ENCODE measurements around the gene AQP12B. TPM values are rescaled to one million over a fixed set of nuclear protein-coding genes. Genes with fewer than 3 reads are reported as not detected.

The AQP12B gene
- polyA plus RNA-seq, 1 of the 3 experiments (the other 2 are of a cell fraction), result not detected

GRCh38 chr2:240730501-240731177 lies 48.0 kb upstream of the AQP12B start:
- H3K27ac ChIP-seq (ENCODE audit: low read depth in 2 of 2, low read length in 1 of 2), result peak overlapping the region in 1 of 2 experiments; percentile 25; a peak in 1 of 4 replicates
- H3K79me2 ChIP-seq (ENCODE audit: insufficient read depth), result no peaks in the 10 kb centered on the region
- ChIA-PET CTCF (interaction anchor here (0.7 to 1.6 kb wide), 3 partner anchors 9 to 110 kb away, joined by 3 to 7 read pairs (median 3); no protein-coding TSS in a partner anchor), POLR2A (interaction anchor here (1.7 kb wide), 1 partner anchor 9 kb away, joined by 4 read pairs; no protein-coding TSS in a partner anchor)
- H3K9ac ChIP-seq, result no peak overlapping the region
- H3K9me2 ChIP-seq, result no peaks in the 10 kb centered on the region
- H3K4me1 ChIP-seq (ENCODE audit: control insufficient read depth in 1 of 2, insufficient read depth in 2 of 2, low read depth in 1 of 2, low read length in 1 of 2), result peaks cover 0 to 39% of the 10 kb centered on the region in 2 experiments; a peak in 1 of 4 replicates
- no peaks in the 10 kb centered on the region for H4K20me1 ChIP-seq (ENCODE audit: insufficient read depth)
- no peaks in the 10 kb centered on the region for H3K36me3 ChIP-seq (replicated peaks in 1 of 2; ENCODE audit: control insufficient read depth in 1 of 2, insufficient read depth in 2 of 2, low read length in 1 of 2)
- DNase-seq, result no peak
- 42% methylated on average over 4 of the region's 10 CpGs for WGBS (ENCODE audit: low lambda C conversion rate)
- no peak overlapping the region for H2AFZ ChIP-seq (ENCODE audit: low read depth)
- H3K9me3 ChIP-seq, result no peaks in the 10 kb centered on the region
- no peak overlapping the region for H3K4me2 ChIP-seq
- TF ChIP-seq CTCF (IDR thresholded peaks at IDR 0.05) (no peak), TEAD4 (IDR thresholded peaks at IDR 0.05; ENCODE audit: borderline replicate concordance, insufficient read depth) (no peak), CHD2 (IDR thresholded peaks at IDR 0.05; ENCODE audit: low read length, partially characterized antibody) (no peak), RAD21 (IDR thresholded peaks at IDR 0.05; ENCODE audit: low read length) (no peak), EP300 (IDR thresholded peaks at IDR 0.05; ENCODE audit: borderline replicate concordance in 1 of 2, low read depth in 1 of 2, low read length in 1 of 2) (no peak), SIN3A (IDR thresholded peaks at IDR 0.05; ENCODE audit: borderline replicate concordance, low read depth, low read length) (no peak), MXI1 (IDR thresholded peaks at IDR 0.05; ENCODE audit: low read depth, low read length) (no peak), MEF2A (IDR thresholded peaks at IDR 0.05; ENCODE audit: borderline replicate concordance, low read depth) (no peak)
- TF ChIP-seq, protein P1, sequence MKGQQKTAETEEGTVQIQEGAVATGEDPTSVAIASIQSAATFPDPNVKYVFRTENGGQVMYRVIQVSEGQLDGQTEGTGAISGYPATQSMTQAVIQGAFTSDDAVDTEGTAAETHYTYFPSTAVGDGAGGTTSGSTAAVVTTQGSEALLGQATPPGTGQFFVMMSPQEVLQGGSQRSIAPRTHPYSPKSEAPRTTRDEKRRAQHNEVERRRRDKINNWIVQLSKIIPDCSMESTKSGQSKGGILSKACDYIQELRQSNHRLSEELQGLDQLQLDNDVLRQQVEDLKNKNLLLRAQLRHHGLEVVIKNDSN (IDR thresholded peaks at IDR 0.05; ENCODE audit: borderline replicate concordance, low read depth), result no peak
- no peaks in the 10 kb centered on the region for H3K27me3 ChIP-seq (ENCODE audit: insufficient read depth)
- no peaks in the 10 kb centered on the region for H3F3A ChIP-seq (replicated peaks; ENCODE audit: insufficient read depth)
- H3K4me3 ChIP-seq (ENCODE audit: low read depth in 2 of 2, low read length in 1 of 2), result no peak overlapping the region

DNA sequence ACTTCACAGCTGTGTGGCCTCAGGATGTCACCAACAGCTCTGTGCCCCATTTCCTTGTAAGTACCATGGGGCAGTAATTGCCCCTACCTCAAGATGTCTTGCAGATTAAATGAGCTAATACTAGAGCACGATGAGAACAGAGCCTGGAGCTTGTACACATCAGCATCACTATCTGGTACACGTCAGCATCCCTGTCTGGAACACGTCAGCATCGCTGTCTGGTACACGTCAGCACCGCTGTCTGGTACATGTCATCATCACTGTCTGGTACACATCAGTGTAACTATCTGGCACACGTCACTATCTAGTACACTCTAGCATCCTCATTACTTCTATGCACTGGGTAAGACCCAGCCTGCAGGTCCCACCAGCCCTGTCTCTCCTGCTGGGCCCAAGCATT lies 46.1 kb upstream of the AQP12B start:
- Histone ChIP-seq H3K9me3 (no peaks in the 10 kb centered on the region), H3K79me2 (ENCODE audit: insufficient read depth) (no peaks in the 10 kb centered on the region), H3K9me2 (no peaks in the 10 kb centered on the region), H3F3A (replicated peaks; ENCODE audit: insufficient read depth) (no peaks in the 10 kb centered on the region), H3K4me1 (ENCODE audit: control insufficient read depth in 1 of 2, insufficient read depth in 2 of 2, low read depth in 1 of 2, low read length in 1 of 2) (peaks cover 0 to 39% of the 10 kb centered on the region in 2 experiments; a peak in 1 of 4 replicates), H3K27ac (ENCODE audit: low read depth in 2 of 2, low read length in 1 of 2) (peak overlapping the region in 1 of 2 experiments; percentile 39; a peak in 1 of 4 replicates), H3K36me3 (replicated peaks in 1 of 2; ENCODE audit: control insufficient read depth in 1 of 2, insufficient read depth in 2 of 2, low read length in 1 of 2) (no peaks in the 10 kb centered on the region), H3K4me3 (ENCODE audit: low read depth in 2 of 2, low read length in 1 of 2) (no peak overlapping the region), H3K27me3 (ENCODE audit: insufficient read depth) (no peaks in the 10 kb centered on the region), H2AFZ (ENCODE audit: low read depth) (no peak overlapping the region), H3K9ac (no peak overlapping the region), H4K20me1 (ENCODE audit: insufficient read depth) (no peaks in the 10 kb centered on the region), H3K4me2 (no peak overlapping the region)
- 17% methylated on average over 4 of the region's 7 CpGs for WGBS (ENCODE audit: low lambda C conversion rate)
- TF ChIP-seq TCF12 (IDR thresholded peaks at IDR 0.05), result peak; percentile 6; the same call in 1 of the 2 replicates
- TF ChIP-seq REST (IDR thresholded peaks at IDR 0.05; ENCODE audit: low read depth, low read length), result no peak
- TF ChIP-seq GATA2 (CRISPR knock-in tag; IDR thresholded peaks at IDR 0.05), result peak; percentile 46
- peak in 1 of 2 experiments; percentile 78; a peak in 1 of 4 replicates for TF ChIP-seq EP300 (IDR thresholded peaks at IDR 0.05; ENCODE audit: borderline replicate concordance in 1 of 2, low read depth in 1 of 2, low read length in 1 of 2)
- TF ChIP-seq RXRA (IDR thresholded peaks at IDR 0.05; ENCODE audit: borderline replicate concordance, low read depth), result no peak
- CTCF ChIA-PET, result interaction anchor here (0.9 to 1.3 kb wide), 2 partner anchors 23 to 88 kb away, joined by 3 to 4 read pairs; no protein-coding TSS in a partner anchor
- POLR2A ChIA-PET, result no interaction called here
- peak; percentile 72 for DNase-seq

All from SK-N-SH (cell line).